Panc1 (cell line): Measurements from ENCODE around the gene SLC12A5. TPM values are rescaled to one million over a fixed set of nuclear protein-coding genes. Genes with fewer than 3 reads are reported as not detected.

ENCODE experiments used
- ATAC-seq: fragments of 200-7000 bp; cut with Tn5 transposase; 2 replicates; pipeline ENCODE4 v1.9.1; 2020; ENCODE audit warnings: mild to moderate bottlenecking, moderate library complexity
- BruUV-seq: library from RNA; stranded (reverse); fragments of 400-500 nt; replicated peaks from 2 replicates; lab custom pipeline; 2021; lab: Mats Ljungman, UMichigan
- CTCF ChIA-PET: fragments of 300-600 bp; sonication (Branson Sonifier 250); formaldehyde crosslinking; loops from one replicate; lab custom pipeline; 2022; ENCODE audit warnings: antibody characterized with exemption; lab: Charles Lee
- POLR2A ChIA-PET: fragments of 300-600 bp; sonication (Branson Sonifier 250); formaldehyde crosslinking; loops from one replicate; lab custom pipeline; 2022; ENCODE audit warnings: antibody characterized with exemption; lab: Charles Lee
- DNase-seq: peaks from one replicate; pipeline ENCODE4 v3.0.0-alpha.2; 2010; ENCODE audit warnings: low read depth, low spot score
- H3K27ac ChIP-seq: 2 replicates; pipeline ENCODE4 v1.5.1; 2011; ENCODE audit warnings: mild to moderate bottlenecking, low read length, inconsistent platforms
- H3K27me3 ChIP-seq: fragments of 200-500 bp; sonication (Bioruptor generic); 2 replicates; pipeline ENCODE4 v1.6.0; 2014; ENCODE audit warnings: low read length, inconsistent platforms; ENCODE audit not compliant: control insufficient read depth, insufficient read depth
- H3K36me3 ChIP-seq: fragments of 200-500 bp; sonication (Bioruptor generic); 2 replicates; pipeline ENCODE4 v1.5.1; 2014; ENCODE audit warnings: inconsistent platforms, mild to moderate bottlenecking, low read length, moderate library complexity; ENCODE audit not compliant: control insufficient read depth, insufficient read depth
- H3K4me1 ChIP-seq: 2 replicates; pipeline ENCODE4 v1.5.1; 2011; ENCODE audit warnings: inconsistent platforms, mild to moderate bottlenecking, low read length, moderate library complexity; ENCODE audit not compliant: control insufficient read depth, insufficient read depth
- H3K4me3 ChIP-seq, 2 experiments: 2 replicates each; pipeline ENCODE4 v1.5.1; 2011 to 2012; ENCODE audit warnings: low read depth in 2 of 2, low read length in 2 of 2, mild to moderate bottlenecking in 2 of 2, inconsistent platforms in 1 of 2, moderate library complexity in 1 of 2
- H3K9me3 ChIP-seq: fragments of 200-500 bp; sonication (Bioruptor generic); 2 replicates; pipeline ENCODE4 v1.5.1; 2014; ENCODE audit warnings: low read depth, mild to moderate bottlenecking, inconsistent platforms, low read length, moderate library complexity; ENCODE audit not compliant: control insufficient read depth, insufficient read depth
- POLR2AphosphoS5 ChIP-seq: IDR thresholded peaks from 2 replicates; pipeline ENCODE4 v1.6.1; 2012; ENCODE audit warnings: mild to moderate bottlenecking, low read depth, low read length, moderate library complexity
- SIN3A ChIP-seq: IDR thresholded peaks from 2 replicates; pipeline ENCODE4 v1.6.1; 2012; ENCODE audit warnings: low read depth, mild to moderate bottlenecking, low read length, moderate library complexity, borderline replicate concordance; ENCODE audit not compliant: insufficient read depth
- TCF7L2 ChIP-seq: IDR thresholded peaks from 2 replicates; pipeline ENCODE4 v1.6.1; 2011; ENCODE audit warnings: mild to moderate bottlenecking, low read depth, low read length, inconsistent platforms
- in situ Hi-C: cut with HindIII; loops from 2 replicates; pipeline ENCODE4 v1.10.0; 2016; ENCODE audit warnings: low sequenced_read_pairs, low pct_unique_long_range_greater_than_20kb
- intact Hi-C: fragments of 100-400 bp; cut with micrococcal nuclease; formaldehyde crosslinking; loops from one replicate; pipeline ENCODE4 v1.10.0; 2022; ENCODE audit not compliant: unreplicated experiment
- total RNA-seq: library from RNA; stranded (reverse); gene quantifications from one replicate; pipeline ENCODE4 v1.2.1, GENCODE V29; 2021; ENCODE audit not compliant: unreplicated experiment
- TF ChIP-seq, protein P1 (sequence below): fragments of 450-650 bp; IDR thresholded peaks from 2 replicates; pipeline ENCODE4 v1.5.1; 2017; ENCODE audit warnings: mild to moderate bottlenecking
- TF ChIP-seq, protein P2 (sequence below), 2 experiments: IDR thresholded peaks; 2 replicates each; pipeline ENCODE4 v1.6.1; 2011 to 2012; ENCODE audit warnings: low read depth in 2 of 2, control low read depth in 1 of 2, low read length in 1 of 2, mild to moderate bottlenecking in 1 of 2, moderate library complexity in 1 of 2; ENCODE audit not compliant: insufficient read depth in 1 of 2

SLC12A5 gene
- total RNA-seq, 1 experiment from 2014 or later = 11.8 TPM

DNA sequence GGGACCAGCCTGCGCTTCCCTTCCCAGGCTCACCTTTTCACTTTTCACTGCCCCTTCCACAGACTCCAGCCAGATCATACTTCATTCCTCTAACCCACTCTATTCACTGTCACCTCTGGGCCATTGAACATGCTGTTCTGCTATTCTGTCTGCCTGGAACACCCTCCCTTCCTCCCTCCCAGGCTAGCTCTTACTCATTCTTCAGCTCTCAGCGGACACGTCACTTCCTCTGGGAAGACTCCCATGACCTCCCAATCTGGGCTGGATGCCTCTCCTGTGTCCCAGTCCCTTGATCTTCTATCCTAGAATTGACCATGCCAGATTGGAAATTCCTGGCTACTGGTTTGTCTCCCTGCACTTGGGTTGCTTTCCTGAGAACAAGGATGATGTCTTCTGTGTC, 5.0 kb downstream of the SLC12A5 start:
- DNase-seq (no peak), ATAC-seq (no peak)
- peaks cover 24% of the 10 kb centered on the region for H3K27me3 ChIP-seq
- intact Hi-C loops = no loop called here
- H3K4me3 ChIP-seq = no peak overlapping the region
- BruUV-seq = no TSS peak
- in situ Hi-C loops = no loop called here
- ChIA-PET POLR2A (no interaction called here), CTCF (no interaction called here)
- no peaks in the 10 kb centered on the region for H3K36me3 ChIP-seq
- no peak overlapping the region for H3K27ac ChIP-seq
- TF ChIP-seq, protein P1, sequence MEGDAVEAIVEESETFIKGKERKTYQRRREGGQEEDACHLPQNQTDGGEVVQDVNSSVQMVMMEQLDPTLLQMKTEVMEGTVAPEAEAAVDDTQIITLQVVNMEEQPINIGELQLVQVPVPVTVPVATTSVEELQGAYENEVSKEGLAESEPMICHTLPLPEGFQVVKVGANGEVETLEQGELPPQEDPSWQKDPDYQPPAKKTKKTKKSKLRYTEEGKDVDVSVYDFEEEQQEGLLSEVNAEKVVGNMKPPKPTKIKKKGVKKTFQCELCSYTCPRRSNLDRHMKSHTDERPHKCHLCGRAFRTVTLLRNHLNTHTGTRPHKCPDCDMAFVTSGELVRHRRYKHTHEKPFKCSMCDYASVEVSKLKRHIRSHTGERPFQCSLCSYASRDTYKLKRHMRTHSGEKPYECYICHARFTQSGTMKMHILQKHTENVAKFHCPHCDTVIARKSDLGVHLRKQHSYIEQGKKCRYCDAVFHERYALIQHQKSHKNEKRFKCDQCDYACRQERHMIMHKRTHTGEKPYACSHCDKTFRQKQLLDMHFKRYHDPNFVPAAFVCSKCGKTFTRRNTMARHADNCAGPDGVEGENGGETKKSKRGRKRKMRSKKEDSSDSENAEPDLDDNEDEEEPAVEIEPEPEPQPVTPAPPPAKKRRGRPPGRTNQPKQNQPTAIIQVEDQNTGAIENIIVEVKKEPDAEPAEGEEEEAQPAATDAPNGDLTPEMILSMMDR = no peak
- no peak for TF ChIP-seq TCF7L2
- no peak for TF ChIP-seq POLR2AphosphoS5
- no peak for TF ChIP-seq SIN3A
- TF ChIP-seq, protein P2, sequence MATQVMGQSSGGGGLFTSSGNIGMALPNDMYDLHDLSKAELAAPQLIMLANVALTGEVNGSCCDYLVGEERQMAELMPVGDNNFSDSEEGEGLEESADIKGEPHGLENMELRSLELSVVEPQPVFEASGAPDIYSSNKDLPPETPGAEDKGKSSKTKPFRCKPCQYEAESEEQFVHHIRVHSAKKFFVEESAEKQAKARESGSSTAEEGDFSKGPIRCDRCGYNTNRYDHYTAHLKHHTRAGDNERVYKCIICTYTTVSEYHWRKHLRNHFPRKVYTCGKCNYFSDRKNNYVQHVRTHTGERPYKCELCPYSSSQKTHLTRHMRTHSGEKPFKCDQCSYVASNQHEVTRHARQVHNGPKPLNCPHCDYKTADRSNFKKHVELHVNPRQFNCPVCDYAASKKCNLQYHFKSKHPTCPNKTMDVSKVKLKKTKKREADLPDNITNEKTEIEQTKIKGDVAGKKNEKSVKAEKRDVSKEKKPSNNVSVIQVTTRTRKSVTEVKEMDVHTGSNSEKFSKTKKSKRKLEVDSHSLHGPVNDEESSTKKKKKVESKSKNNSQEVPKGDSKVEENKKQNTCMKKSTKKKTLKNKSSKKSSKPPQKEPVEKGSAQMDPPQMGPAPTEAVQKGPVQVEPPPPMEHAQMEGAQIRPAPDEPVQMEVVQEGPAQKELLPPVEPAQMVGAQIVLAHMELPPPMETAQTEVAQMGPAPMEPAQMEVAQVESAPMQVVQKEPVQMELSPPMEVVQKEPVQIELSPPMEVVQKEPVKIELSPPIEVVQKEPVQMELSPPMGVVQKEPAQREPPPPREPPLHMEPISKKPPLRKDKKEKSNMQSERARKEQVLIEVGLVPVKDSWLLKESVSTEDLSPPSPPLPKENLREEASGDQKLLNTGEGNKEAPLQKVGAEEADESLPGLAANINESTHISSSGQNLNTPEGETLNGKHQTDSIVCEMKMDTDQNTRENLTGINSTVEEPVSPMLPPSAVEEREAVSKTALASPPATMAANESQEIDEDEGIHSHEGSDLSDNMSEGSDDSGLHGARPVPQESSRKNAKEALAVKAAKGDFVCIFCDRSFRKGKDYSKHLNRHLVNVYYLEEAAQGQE (IDR thresholded peaks at IDR 0.05; ENCODE audit: insufficient read depth in 1 of 2, low read depth in 2 of 2, low read length in 1 of 2) = no peak
- H3K9me3 ChIP-seq = no peaks in the 10 kb centered on the region
- H3K4me1 ChIP-seq = no peaks in the 10 kb centered on the region; the same call in 1 of the 2 replicates

DNA sequence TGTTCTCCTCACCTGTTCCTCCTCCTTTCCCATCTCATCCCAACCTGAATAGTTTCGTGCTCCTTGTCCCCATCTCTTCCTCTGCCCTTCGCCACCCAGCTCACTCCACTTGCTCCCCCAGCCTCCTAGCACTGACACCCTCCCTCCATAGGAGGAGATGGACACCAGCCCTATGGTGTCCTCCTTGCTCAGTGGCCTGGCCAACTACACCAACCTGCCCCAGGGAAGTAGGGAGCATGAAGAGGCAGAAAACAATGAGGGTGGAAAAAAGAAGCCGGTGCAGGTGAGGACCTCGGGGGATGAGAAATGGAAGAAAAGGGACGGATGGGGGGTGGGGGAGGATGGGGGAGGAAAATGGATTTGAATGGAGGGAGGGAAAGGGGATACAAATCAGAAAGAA, 6.2 kb downstream of the SLC12A5 start:
- ATAC-seq (no peak), DNase-seq (no peak)
- no peak overlapping the region for H3K4me3 ChIP-seq
- ChIA-PET POLR2A (no interaction called here), CTCF (no interaction called here)
- H3K9me3 ChIP-seq = no peaks in the 10 kb centered on the region
- TF ChIP-seq, protein P2 (IDR thresholded peaks at IDR 0.05; ENCODE audit: insufficient read depth in 1 of 2, low read depth in 2 of 2, low read length in 1 of 2) = no peak
- no peak for TF ChIP-seq POLR2AphosphoS5
- no peak for TF ChIP-seq SIN3A
- TF ChIP-seq TCF7L2 = no peak
- TF ChIP-seq, protein P1 = no peak
- no peak overlapping the region for H3K27ac ChIP-seq
- in situ Hi-C loops = no loop called here
- no peaks in the 10 kb centered on the region; the same call in 1 of the 2 replicates for H3K4me1 ChIP-seq
- BruUV-seq = no TSS peak
- no peaks in the 10 kb centered on the region for H3K36me3 ChIP-seq
- H3K27me3 ChIP-seq = peaks cover 24% of the 10 kb centered on the region
- intact Hi-C loops = no loop called here
